Mucosa of descending colon (tissue), 3 donors: ENCODE results near the gene NUP43. TPM values are rescaled to one million over a fixed set of nuclear protein-coding genes. Genes with fewer than 3 reads are reported as not detected.

Experiments used
- ATAC-seq: fragments of 200-7000 bp; cut with Tn5 transposase; one replicate; pipeline ENCODE4 v1.9.1; 2020; ENCODE audit warnings: mild to moderate bottlenecking, moderate library complexity
- DNase-seq, 3 donors: peaks; one replicate each; pipeline ENCODE4 v3.0.0-alpha.2; 2020
- H3K36me3 ChIP-seq: fragments of 200-600 bp; one replicate; pipeline ENCODE4 v1.8.0; 2021; ENCODE audit warnings: low read depth, mild to moderate bottlenecking
- H3K4me1 ChIP-seq: fragments of 200-600 bp; one replicate; pipeline ENCODE4 v1.8.0; 2021; ENCODE audit warnings: low read depth, mild to moderate bottlenecking
- H3K4me3 ChIP-seq: fragments of 200-600 bp; one replicate; pipeline ENCODE4 v1.8.0; 2021; ENCODE audit warnings: mild to moderate bottlenecking
- H3K9me3 ChIP-seq: fragments of 200-600 bp; one replicate; pipeline ENCODE4 v1.8.0; 2021; ENCODE audit warnings: mild to moderate bottlenecking
- intact Hi-C, 2 donors: fragments of 100-400 bp; cut with DNase I in 1 of 2; cut with micrococcal nuclease in 1 of 2; formaldehyde crosslinking; loops; one replicate each; pipeline versions ENCODE4 v1.11.0 to v1.11.1; 2022; cut with DNase I, micrococcal nuclease
- total RNA-seq, 3 donors: library from RNA; stranded (reverse); fragmentation: NEBNext Ultra II Directional in 2 of 3; extraction: Animal tissue kit (Norgen Biotek cat#: 25700) in 2 of 3; gene quantifications; one replicate each; pipeline versions ENCODE4 v1.2.1 to v1.2.4, GENCODE V29; 2021 to 2023
- TF ChIP-seq, protein P1 (sequence below): fragments of 200-600 bp; IDR thresholded peaks from one replicate; pipeline ENCODE4 v1.8.0; 2022; ENCODE audit warnings: antibody characterized with exemption, mild to moderate bottlenecking
- donor health status: DM: no; HTN: no; CAD: no; lungs with moderate emphysema.
- donor health status: DM: no; HTN: no; CAD: no.
- donor health status: DM: no; HTN: yes; CAD: no.

Gene NUP43
- total RNA-seq, 3 donors from 2014 or later: 25.8 to 27.9 (median 26.0) TPM

DNA sequence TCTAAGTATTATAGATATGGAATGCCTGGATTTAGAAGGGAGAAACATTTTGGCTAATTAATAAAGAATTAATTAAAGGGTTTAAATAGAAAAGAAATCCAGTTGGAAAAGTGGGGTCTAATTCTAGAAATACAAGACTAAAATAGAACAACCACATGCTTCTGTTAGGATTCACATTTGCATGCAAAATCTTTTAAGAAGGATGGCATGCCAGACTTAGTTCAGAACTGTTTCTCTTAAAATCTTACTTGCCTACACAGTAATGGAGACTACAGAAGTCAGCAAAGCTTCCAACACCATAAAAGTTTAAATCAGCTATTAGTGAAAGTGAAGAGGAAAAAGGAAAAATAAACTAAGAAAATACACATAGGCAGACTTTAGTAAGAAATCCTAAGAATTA, 65.1 kb downstream of the NUP43 start:
- DNase-seq: no peak
- H3K4me3 ChIP-seq: no peak overlapping the region

DNA sequence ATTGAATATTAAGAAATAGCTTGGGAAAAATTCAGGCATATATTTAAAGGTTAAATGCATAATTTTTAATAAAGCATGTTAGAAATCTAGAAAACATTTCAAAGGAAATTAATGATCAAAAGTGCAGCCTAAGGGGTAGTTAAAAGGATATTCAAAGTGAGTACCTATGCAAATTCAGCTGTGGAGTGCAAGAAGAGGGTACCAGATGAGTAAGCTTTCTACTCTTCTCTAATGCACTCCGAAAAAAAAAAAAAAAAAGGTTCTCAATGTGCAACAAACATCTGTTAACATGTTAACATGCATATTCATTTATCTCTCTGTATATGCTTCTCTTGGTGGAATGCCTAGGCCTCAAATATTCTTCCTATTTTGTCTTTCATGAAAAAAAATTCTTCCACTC, 65.8 kb downstream of the NUP43 start:
- ATAC-seq (no peak), DNase-seq (no peak)
- Histone ChIP-seq H3K4me3 (no peak overlapping the region), H3K9me3 (no peaks in the 10 kb centered on the region), H3K4me1 (no peaks in the 10 kb centered on the region), H3K36me3 (peaks cover under 1% of the 10 kb centered on the region)
- TF ChIP-seq, protein P1, sequence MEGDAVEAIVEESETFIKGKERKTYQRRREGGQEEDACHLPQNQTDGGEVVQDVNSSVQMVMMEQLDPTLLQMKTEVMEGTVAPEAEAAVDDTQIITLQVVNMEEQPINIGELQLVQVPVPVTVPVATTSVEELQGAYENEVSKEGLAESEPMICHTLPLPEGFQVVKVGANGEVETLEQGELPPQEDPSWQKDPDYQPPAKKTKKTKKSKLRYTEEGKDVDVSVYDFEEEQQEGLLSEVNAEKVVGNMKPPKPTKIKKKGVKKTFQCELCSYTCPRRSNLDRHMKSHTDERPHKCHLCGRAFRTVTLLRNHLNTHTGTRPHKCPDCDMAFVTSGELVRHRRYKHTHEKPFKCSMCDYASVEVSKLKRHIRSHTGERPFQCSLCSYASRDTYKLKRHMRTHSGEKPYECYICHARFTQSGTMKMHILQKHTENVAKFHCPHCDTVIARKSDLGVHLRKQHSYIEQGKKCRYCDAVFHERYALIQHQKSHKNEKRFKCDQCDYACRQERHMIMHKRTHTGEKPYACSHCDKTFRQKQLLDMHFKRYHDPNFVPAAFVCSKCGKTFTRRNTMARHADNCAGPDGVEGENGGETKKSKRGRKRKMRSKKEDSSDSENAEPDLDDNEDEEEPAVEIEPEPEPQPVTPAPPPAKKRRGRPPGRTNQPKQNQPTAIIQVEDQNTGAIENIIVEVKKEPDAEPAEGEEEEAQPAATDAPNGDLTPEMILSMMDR: no peak
- intact Hi-C loops: no loop called here

More for the DNA sequence above, 65.1 kb downstream of the NUP43 start:
- no peaks in the 10 kb centered on the region for H3K9me3 ChIP-seq
- TF ChIP-seq, protein P1: no peak
- H3K36me3 ChIP-seq: no peaks in the 10 kb centered on the region
- intact Hi-C loops: no loop called here
- no peak for ATAC-seq
- H3K4me1 ChIP-seq: no peaks in the 10 kb centered on the region

Other genes with a start within 250 kb of the NUP43 start
- 10 to 100 TPM; 16.4 to 25.6 (median 21.5) TPM for gene PPIL4, start 200.5 kb downstream of the NUP43 start, total RNA-seq
- 10 to 100 TPM; 45.6 to 64.6 (median 48.4) TPM for gene GINM1, start 180.2 kb downstream of the NUP43 start, total RNA-seq
- 10 to 100 TPM in 2 of 3 donors, 1 to 10 TPM in 1; 9.2 to 16.8 (median 13.2) TPM for gene KATNA1, start 97.8 kb downstream of the NUP43 start, total RNA-seq
- gene LATS1, start 28.4 kb downstream of the NUP43 start, total RNA-seq: 10 to 100 TPM; 23.2 to 39.0 (median 23.3) TPM
- gene PCMT1, start 3.2 kb upstream of the NUP43 start, total RNA-seq: 10 to 100 TPM; 51.9 to 72.4 (median 57.9) TPM
- 10 to 100 TPM; 16.2 to 27.2 (median 26.1) TPM for gene LRP11, start 117.8 kb upstream of the NUP43 start, total RNA-seq
- under 1 TPM in 2 of 3 donors, not detected in 1; 0.16 to 0.58 TPM for gene RAET1E, start 151.6 kb upstream of the NUP43 start, total RNA-seq
- under 1 TPM in 1 of 3 donors, not detected in 2; 0.41 TPM for gene RAET1G, start 176.6 kb upstream of the NUP43 start, total RNA-seq
- under 1 TPM in 1 of 3 donors, not detected in 2; 0.43 TPM for gene ULBP2, start 195.5 kb upstream of the NUP43 start, total RNA-seq
- gene ULBP1, start 217.4 kb upstream of the NUP43 start, total RNA-seq: not detected